NCI-H187 (cell line): ENCODE data around the gene CDA.
"Not testable (repeated sequence)": the region's sequence is repeated elsewhere in the genome, so short reads cannot be mapped to it uniquely, and the experiment has no call there.

Source experiments
- DNase-seq, 2 experiments: peaks; one replicate each; lab custom pipeline; 2025; lab: John Stamatoyannopoulos, UW

Gene CDA

DNA sequence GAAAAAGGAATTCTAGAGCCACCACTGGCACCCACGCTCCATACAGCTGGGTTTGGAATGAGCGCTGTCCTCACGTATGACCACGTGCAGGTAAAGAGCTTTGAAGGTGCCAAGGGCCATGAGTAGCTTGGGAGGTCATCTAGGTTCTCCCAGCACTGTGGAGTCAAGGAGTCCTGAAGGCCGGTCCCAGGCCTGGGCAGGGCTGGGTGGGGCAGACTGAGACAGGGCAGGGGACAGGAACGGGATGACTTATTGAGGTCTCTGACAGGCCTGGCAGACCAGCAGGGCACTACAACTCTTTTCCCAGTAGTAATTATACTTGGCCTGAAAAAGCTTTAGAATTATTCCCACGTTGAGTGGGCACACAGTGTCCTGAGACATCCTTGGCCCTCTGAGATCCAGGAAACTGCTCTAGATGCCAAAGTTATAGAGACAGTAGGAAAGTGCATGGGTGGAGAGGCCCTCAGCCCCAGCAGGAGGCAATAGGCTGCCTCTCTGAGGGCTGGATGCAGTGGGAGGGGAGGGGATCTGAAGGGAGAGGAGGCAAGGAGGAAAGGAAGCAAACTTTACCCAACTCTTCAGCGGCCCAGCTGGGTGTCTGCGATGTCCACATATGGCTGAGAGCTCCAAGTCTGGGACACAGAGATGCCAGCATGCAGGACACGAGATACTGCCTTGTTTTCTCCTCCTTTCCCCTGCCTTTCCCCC is 1.8 kb upstream of the CDA start:
- DNase-seq = no peak

- no peak for DNase-seq
Measured at GRCh38 chr1:20587661-20588053, 1.2 kb upstream of the CDA start.

GRCh38 chr1:20589331-20590278 is 708 bp downstream of the CDA start:
- DNase-seq = no peak

GRCh38 chr1:20590306-20590777 is 1.4 kb downstream of the CDA start:
- no peak for DNase-seq

DNA sequence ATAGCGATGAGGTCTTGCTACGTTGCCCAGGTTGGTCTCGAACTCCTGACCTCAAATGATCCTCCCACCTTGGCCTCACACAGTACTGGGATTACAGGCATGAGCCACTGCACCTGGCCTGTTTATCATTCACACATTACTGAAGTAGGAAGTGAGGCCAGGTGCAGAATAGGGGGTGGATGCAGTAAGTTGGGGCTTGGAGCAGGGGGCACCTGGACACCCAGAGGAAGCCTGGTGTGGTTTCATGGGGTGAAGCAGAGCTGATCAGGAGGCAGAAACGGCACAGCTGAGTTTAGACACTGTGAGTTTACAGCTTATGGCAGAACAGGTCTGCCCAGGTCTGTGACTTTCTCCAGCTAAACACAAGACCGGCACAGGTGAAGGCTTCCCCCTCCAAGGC is 4.9 kb downstream of the CDA start:
- DNase-seq = no peak

- no peak for DNase-seq
Measured at GRCh38 chr1:20594746-20595145, 5.8 kb downstream of the CDA start.

GRCh38 chr1:20596106-20596505 is 7.2 kb downstream of the CDA start:
- no peak for DNase-seq

- no peak for DNase-seq
Measured at GRCh38 chr1:20597650-20598049, 8.8 kb downstream of the CDA start.

- no peak for DNase-seq
Measured at GRCh38 chr1:20600156-20600555, 11.3 kb downstream of the CDA start.

GRCh38 chr1:20601129-20601825 is 12.4 kb downstream of the CDA start:
- DNase-seq = no peak

GRCh38 chr1:20602851-20603450 is 14.1 kb downstream of the CDA start:
- DNase-seq = no peak

- DNase-seq = no peak
Measured at GRCh38 chr1:20603504-20604464, 14.9 kb downstream of the CDA start.

DNA sequence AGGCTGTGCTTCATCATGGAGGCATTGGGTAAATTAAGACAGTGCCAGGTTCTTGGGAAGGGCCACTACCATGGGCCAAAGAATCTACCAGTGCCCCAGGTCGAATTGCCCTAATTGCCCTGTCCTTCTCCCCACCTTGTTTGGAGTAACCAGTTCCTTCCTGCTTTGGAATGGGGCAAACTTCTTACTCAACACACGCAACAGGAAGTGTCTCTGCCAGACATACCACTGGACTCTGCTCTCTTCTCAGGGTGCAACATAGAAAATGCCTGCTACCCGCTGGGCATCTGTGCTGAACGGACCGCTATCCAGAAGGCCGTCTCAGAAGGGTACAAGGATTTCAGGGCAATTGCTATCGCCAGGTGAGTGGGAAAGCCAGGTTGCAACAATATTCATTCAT is 15.8 kb downstream of the CDA start:
- DNase-seq = no peak

- not testable (repeated sequence) for DNase-seq
Measured at GRCh38 chr1:20606801-20607570, 18.1 kb downstream of the CDA start.

DNA sequence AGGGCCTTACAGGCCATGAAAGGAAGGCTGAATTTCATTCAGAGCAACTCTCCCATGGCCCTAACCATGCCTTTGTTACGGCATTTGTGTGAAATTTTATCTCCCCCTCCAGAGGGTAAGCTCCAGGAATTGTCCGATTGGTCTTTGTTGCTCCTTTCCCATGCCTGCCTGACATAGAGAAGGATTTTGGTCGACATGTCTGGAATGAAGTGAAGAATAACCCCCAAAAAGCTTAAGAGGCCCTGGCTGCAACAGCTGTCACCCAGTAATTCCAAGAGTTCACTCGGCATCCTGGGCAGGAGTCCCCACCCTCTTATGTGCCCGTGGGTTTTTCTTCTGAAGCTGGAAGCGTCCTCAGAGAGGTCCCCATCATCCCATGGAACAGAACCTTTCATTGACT is 20.6 kb downstream of the CDA start:
- no peak for DNase-seq

DNA sequence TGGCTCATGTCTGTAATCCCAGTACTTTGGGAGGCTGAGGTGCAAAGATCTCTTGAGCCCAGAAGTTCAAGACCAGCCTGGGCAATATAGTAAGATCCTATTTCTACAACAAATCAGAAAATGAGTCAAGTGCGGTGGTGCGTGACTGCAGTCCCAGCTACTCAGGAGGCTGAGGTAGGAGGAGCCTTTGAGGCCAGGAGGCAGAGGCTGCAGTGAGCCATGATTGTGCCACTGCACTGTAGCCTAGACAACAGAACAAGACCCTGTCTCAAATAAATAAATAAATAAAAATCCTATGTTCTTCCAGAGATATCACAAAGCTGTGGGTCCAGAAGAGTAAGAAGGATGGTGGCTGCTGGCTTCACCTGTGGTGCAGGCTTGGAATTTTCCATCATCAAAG is 22.1 kb downstream of the CDA start:
- no peak for DNase-seq

DNA sequence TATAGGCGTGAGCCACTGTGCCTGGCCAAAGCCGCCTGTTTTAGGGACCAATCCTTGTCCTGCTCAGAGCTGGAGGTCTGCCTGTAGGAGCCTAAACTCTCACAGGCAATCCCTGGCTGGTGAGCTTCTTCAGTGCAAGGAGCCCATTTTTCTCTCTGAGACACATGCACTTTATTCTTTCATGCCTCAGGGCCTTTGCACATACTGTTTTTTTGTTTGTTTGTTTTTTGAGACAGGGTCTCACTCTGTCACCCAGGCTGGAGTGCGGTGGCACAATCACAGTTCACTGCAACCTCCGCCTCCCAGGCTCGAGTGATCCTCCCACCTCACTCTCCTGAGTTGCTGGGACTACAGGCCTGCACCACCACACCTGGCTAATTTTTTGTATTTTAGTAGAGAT is 22.8 kb downstream of the CDA start:
- DNase-seq = no peak

GRCh38 chr1:20612221-20612746 is 23.4 kb downstream of the CDA start:
- DNase-seq = no peak

DNA sequence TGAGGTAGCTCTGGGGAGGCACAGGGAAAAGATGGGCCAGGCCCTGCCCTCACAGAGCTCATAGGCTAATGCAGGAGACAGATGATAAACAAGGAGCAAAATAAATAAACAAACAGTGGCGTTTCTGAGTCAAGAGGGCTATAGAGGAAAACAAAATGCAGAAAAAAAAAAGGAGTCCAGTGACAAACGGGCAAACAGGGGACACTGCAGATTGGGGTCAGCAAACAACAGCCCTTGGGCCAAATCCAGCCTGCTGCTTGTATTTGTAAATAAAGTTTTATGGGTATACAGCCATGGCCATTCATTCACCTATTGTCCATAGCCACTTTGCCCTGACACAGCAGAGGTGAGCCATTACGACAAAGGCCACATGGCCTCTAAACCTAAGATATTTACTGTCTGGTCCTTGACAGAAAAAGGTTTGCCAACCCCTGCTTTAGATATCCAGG is 25.3 kb downstream of the CDA start:
- no peak for DNase-seq
